HG03045 (cell line): ENCODE results near the gene KCTD21.
"Not testable (repeated sequence)": the region's sequence is repeated elsewhere in the genome, so short reads cannot be mapped to it uniquely, and the experiment has no call there.

ENCODE experiments used
- ATAC-seq: cut with Tn5 transposase; IDR thresholded peaks from one replicate; pipeline ENCODE4 v1.9.1; 2021; ENCODE audit warnings: mild to moderate bottlenecking, moderate library complexity; ENCODE audit not compliant: unreplicated experiment

The KCTD21 gene

GRCh38 chr11:78179459-78180071, 8.9 kb downstream of the KCTD21 start:
- no peak for ATAC-seq

GRCh38 chr11:78177216-78177615, 11.2 kb downstream of the KCTD21 start:
- no peak for ATAC-seq

DNA sequence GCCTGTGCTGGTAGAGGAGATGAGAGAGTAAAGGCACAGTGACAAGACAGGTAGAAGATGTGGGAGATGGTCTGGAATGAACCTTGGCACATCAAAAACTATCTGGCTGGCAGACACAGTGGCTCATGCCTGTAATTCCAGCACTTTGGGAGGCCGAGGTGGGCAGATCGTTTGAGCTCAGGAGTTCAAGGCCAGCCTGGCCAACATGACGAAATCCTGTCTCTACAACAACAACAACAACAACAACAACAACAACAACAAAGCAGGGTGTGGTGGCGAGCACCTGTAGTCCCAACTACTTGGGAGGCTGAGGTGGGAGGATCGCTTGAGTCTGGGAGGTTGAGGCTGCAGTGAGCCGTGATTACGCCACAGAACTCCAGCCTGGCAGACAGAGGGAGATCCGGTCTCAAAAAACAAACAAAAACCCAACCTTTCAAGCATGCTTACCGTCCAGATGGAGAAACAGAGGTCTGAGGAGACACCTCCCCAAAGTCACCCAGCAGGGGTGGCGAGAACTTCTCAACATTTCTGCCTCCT, 11.8 kb downstream of the KCTD21 start:
- ATAC-seq = no peak

- ATAC-seq = not testable (repeated sequence)
Measured at GRCh38 chr11:78175862-78176261, 12.6 kb downstream of the KCTD21 start.

DNA sequence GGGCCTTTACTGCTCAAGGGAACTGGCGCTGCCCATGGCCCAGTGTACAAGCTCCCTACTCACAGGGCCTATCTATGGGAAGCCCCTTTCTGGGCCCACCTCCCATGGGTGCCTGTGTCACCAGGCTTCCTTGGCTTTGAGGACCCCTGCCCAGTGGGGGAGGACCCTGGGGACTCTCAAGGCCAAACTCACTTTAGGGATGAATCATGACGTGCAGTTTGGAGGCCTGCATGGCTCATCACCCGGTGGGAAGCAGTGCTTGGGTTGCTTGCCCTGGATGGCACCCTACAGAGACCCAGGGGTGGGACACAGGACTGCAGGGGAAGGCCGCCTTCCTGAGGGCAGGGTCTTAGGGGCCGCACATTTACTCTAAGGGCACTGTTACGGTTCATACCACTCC, 16.5 kb downstream of the KCTD21 start:
- no peak for ATAC-seq

DNA sequence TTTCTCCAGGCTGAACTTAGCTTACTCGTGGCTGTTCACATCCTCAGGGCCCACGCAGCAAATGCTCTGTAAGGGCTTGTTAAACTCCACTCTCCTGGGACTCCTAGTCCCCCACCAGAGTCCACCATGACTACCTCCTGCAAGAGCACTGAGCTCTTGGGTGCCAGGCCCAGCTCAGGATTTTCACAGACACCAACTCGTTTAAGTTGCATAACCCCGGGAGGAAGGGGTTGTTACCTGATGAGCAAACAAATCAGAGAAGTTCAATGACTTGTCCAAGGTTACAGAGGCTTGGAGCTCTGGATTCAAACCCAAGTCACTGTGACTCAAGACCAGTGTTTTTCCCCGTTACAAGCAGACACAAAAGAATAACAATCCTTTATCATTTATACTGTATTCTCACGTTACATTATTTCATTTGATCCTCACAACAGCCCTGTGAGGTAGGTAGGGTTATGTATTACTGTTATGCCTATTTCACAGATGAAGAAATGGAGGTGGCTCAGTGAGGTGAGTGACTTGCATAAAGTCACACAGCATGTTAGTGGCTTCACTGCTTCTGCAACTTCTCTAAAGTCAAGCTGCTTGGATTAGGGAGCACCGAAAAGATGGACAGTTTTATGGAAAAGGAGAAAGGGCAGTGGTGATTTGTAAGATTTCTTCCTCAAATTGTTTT, 17.4 kb downstream of the KCTD21 start:
- no peak for ATAC-seq

- no peak for ATAC-seq
Measured at GRCh38 chr11:78170413-78170812, 18.0 kb downstream of the KCTD21 start.

GRCh38 chr11:78168539-78169477, 19.6 kb downstream of the KCTD21 start:
- ATAC-seq = no peak

DNA sequence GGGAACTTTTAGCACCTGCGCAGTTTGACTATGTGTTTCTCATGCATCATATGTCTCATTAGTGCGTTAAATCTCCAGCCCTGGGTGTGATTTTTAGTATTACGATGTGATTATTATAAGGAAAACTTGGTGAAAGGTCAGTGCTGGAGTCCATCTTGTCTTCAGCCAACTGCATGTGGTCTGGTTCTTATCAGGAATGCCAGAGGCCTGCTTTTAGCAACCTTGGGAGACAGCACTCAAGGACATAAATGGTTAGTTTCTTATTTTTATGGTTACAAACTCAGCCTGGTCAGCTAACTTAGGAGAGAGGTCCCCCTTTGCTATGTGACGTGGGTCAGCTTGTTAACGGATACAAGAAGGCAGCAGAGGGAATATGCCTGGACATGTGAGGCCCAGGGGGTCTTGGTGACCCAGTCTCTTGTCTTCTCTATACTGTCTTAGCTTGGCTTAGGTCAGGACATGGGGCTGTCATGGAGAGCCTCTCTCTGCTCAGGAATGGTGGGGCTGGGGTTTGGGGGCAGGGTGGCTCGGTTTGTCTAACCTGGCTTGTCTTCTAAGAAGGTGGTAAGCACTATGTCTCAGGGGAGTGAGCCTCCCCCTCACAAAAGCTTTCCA, 21.5 kb downstream of the KCTD21 start:
- no peak for ATAC-seq

DNA sequence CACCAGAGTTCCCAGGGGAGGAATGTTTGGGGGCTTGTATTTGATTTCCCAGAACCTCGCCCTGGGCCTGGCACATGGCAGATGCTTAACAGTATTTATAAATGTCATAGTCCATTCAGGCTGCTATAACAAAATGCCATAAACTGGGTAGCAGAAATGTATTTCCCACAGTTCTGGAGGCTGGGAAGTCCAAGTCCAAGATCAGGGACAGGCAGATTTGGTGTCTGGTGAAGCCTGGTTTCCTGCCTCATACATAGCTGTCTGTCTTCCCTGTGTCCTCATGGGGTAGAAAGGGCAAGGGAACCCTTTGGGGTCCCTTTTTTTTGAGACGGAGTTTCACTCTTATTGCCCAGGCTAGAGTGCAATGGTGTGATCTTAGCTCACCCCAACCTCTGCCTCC, 24.0 kb downstream of the KCTD21 start:
- no peak for ATAC-seq

DNA sequence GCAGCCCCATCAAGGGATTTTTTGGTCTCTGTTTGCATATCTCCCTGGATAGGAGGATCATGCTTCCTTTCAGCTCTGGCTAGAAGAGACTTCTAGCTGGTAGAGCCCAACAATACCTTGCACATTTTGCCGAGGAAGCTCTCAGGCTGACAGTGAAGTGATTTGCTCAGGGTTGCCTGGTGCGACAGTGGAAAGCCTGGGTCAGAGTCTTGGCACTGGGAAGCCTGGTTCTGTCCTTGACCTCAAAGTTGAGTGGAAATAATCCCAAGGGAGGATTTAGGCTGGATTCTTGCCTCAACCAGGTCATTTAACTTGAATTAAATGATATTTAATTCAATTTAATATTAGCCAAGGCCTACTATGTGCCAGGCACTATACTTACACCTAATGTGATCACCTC, 24.6 kb downstream of the KCTD21 start:
- ATAC-seq = no peak

DNA sequence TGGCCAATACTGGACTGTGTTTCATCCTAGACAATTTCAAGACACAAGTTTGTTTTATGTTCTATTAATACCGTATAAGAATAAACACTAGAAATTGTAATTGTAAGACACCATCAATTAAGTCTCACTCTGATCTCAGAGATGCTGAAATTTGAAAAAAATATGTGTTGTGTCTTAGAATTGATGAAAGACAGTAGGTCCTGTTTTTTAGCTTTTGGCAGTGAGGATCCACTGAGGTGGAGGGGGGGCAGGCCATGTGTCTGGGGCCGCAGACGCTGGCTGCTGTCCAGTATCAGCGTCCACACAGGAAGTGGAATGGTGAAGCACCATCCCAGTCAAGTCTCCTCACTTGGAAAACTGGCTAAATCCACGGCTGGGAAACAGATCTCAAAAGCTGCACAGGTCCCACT, 26.5 kb downstream of the KCTD21 start:
- ATAC-seq = no peak

DNA sequence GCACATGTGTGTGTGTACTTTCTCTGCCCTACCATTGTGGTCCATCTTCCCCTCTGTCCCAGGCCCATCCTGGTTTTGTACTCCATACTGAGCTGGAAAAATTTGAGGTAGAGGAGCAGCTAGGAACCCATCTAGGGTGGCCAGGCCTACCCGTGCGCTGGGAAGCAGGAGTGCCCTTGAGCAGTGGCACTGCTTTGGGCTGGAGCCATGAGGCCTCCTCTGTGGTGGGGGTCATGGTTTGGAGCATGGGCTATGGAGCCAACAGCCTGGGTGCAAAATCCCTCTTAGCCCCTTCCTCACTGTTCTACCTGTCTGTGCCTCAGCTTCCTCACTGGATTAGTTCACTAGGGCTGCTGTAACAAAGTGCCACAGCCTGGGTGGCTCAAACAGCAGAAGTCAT, 27.1 kb downstream of the KCTD21 start:
- no peak for ATAC-seq

DNA sequence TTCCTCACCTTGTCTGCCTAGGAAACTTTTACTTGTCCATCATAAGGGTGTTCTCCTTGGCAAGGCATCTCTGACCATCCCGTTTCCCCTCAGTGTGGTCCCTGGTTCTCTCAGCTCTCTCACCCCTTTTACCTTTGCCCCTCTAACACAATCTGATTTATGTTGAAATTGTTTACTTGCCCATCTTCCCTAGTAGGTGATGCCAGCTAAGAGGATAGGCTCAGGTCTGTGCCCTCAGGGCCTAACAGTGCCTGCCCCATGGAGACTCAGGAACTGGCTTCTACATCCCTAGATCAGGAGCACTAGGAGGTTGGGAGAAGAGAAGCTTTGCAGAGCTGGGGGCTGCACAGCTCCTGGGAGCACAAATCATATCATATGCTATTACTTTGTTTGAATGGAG, 27.9 kb downstream of the KCTD21 start:
- no peak for ATAC-seq

DNA sequence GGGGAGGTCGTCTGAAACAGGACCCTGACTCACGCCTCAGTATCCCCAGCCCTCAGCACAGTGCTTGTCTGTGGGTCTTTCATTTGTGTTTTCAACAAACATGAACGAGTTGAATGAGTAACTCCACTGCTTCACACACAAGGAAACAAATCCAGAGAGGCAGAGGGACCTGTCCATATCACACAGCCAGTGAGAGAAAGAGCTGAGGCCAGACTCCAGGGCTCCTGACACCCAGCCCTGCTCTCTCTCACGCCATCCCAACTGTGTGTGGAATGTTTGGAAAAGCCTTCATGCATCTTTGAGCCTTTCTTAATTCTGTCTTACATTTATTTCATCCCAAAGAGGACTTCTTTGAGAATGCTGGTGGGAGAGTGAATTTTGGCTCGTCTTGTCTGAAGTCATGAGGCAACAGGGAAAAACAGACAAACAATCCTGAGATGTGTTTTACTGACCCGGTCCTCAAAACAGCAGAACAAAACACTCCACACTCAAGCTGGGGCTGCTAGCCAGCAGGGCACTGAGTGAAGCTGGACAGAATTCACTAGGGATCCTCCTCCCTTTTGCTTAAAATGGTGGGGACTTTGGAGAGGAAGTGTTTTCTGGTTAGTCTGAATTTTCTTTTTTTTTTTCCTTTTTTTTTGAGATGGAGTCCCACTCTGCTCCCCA, 29.3 kb downstream of the KCTD21 start:
- no peak for ATAC-seq

DNA sequence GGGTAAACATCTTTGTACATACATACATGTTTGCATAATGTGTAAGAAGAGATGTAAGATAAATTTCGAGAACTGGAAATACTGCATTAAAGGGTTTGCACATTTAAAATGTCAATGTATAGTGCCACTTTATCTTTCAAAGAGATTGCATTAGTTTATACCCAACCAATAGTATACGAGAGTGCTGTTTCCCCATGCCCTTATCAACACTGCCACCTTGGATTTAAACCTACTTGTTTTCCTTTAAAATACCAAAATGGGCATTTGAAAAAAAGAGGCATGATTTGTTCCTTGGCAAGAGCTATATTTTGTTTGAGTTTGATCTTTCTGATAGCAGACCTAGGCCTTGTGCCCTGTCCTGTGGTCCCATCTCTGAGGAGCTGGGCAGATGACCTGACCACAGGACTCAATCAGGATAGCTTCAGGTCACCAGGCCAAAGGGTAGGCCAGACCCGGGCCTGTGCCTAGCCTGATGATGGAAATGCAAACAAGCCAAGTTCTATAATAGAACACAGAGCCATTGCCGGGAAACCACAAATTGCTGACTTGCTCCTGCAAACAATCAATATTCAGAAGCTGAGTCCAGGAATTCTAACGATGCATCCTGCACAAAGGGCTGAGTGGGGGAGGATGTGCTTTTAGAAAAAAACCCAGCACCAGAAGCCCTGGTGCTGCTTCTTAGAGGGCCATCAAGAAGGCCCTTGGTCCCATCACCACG, 32.1 kb downstream of the KCTD21 start:
- ATAC-seq = no peak

GRCh38 chr11:78151804-78152203, 36.6 kb downstream of the KCTD21 start:
- ATAC-seq = no peak

- no peak for ATAC-seq
Measured at GRCh38 chr11:78150754-78151153, 37.7 kb downstream of the KCTD21 start.

- ATAC-seq = no peak
Measured at GRCh38 chr11:78150346-78150745, 38.1 kb downstream of the KCTD21 start.

- no peak for ATAC-seq
Measured at GRCh38 chr11:78149646-78150045, 38.8 kb downstream of the KCTD21 start.
